PC-9 (cell line): ENCODE results near the gene LRRC8D. TPM values are rescaled to one million over a fixed set of nuclear protein-coding genes. Genes with fewer than 3 reads are reported as not detected.
"Not testable (repeated sequence)": the region's sequence is repeated elsewhere in the genome, so short reads cannot be mapped to it uniquely, and the experiment has no call there.

Experiments
- BruUV-seq: library from RNA; stranded (reverse); fragments of 400-500 nt; replicated peaks from 2 replicates; lab custom pipeline; 2021; lab: Mats Ljungman, UMichigan
- CTCF ChIA-PET: fragments of 300-600 bp; sonication (Branson Sonifier 250); formaldehyde crosslinking; loops from one replicate; lab custom pipeline; 2022; ENCODE audit warnings: antibody characterized with exemption; lab: Charles Lee
- POLR2A ChIA-PET: fragments of 300-600 bp; sonication (Branson Sonifier 250); formaldehyde crosslinking; loops from one replicate; lab custom pipeline; 2022; ENCODE audit warnings: antibody characterized with exemption; ENCODE audit not compliant: unreplicated experiment; lab: Charles Lee
- DNase-seq, 2 experiments: peaks; one replicate each; pipeline versions ENCODE4 v3.0.0 to v3.0.0-alpha.2; 2015 to 2022; ENCODE audit warnings: mixed read lengths in 1 of 2
- H2AFZ ChIP-seq: fragments of 200-600 bp; sonication (generic); 2 replicates; pipeline ENCODE4 v1.8.1; 2017; ENCODE audit warnings: antibody characterized with exemption
- H3F3A ChIP-seq: fragments of 200-600 bp; sonication (generic); 2 replicates; pipeline ENCODE4 v1.8.1; 2017; ENCODE audit warnings: antibody characterized with exemption, mild to moderate bottlenecking, low read depth; ENCODE audit not compliant: insufficient read depth
- H3K27ac ChIP-seq: fragments of 200-600 bp; sonication (generic); 2 replicates; pipeline ENCODE4 v1.6.1; 2016; ENCODE audit warnings: mixed run types
- H3K27me3 ChIP-seq: fragments of 200-600 bp; sonication (generic); 2 replicates; pipeline ENCODE4 v1.6.1; 2016; ENCODE audit warnings: low read depth, mixed run types; ENCODE audit not compliant: insufficient read depth
- H3K36me3 ChIP-seq: fragments of 200-600 bp; sonication (generic); 2 replicates; pipeline ENCODE4 v1.6.1; 2016; ENCODE audit warnings: low read depth, mixed run types
- H3K4me1 ChIP-seq: fragments of 200-600 bp; sonication (generic); replicated peaks from 2 replicates; pipeline ENCODE4 v1.6.1; 2016; ENCODE audit warnings: mixed run types; ENCODE audit not compliant: insufficient read depth
- H3K4me2 ChIP-seq: fragments of 200-600 bp; sonication (generic); 2 replicates; pipeline ENCODE4 v1.6.1; 2017; ENCODE audit warnings: mixed run types
- H3K4me3 ChIP-seq: fragments of 200-600 bp; sonication (generic); 2 replicates; pipeline ENCODE4 v1.6.1; 2016; ENCODE audit warnings: mixed run types
- H3K79me2 ChIP-seq: fragments of 200-600 bp; sonication (generic); 2 replicates; pipeline ENCODE4 v1.6.1; 2017; ENCODE audit warnings: low read depth, mixed run types
- H3K9me2 ChIP-seq: fragments of 200-600 bp; sonication (generic); 2 replicates; pipeline ENCODE4 v1.8.1; 2017; ENCODE audit warnings: mild to moderate bottlenecking; ENCODE audit not compliant: insufficient read depth
- H3K9me3 ChIP-seq: fragments of 200-600 bp; sonication (generic); 2 replicates; pipeline ENCODE4 v1.8.1; 2016; ENCODE audit warnings: low read depth; ENCODE audit not compliant: insufficient read depth
- H4K20me1 ChIP-seq: fragments of 200-600 bp; sonication (generic); 2 replicates; pipeline ENCODE4 v1.8.1; 2017; ENCODE audit not compliant: insufficient read depth
- EZH2 ChIP-seq: fragments of 200-600 bp; sonication (generic); IDR thresholded peaks from 2 replicates; pipeline ENCODE4 v1.8.0; 2017; ENCODE audit warnings: antibody characterized with exemption, low read depth
- intact Hi-C: fragments of 100-400 bp; cut with micrococcal nuclease; formaldehyde crosslinking; loops from one replicate; pipeline ENCODE4 v1.10.0; 2022; ENCODE audit not compliant: unreplicated experiment
- total RNA-seq: library from RNA; stranded (reverse); gene quantifications from 2 replicates; pipeline ENCODE4 v1.2.3, GENCODE V29; 2021
- TF ChIP-seq, protein P1 (sequence below): fragments of 200-600 bp; sonication (generic); conservative IDR thresholded peaks from 2 replicates; pipeline ENCODE4 v1.6.1; 2017; ENCODE audit warnings: mixed run types, antibody characterized with exemption, mild to moderate bottlenecking, moderate library complexity

LRRC8D gene
- total RNA-seq, 1 experiment from 2014 or later: 75.9 TPM

DNA sequence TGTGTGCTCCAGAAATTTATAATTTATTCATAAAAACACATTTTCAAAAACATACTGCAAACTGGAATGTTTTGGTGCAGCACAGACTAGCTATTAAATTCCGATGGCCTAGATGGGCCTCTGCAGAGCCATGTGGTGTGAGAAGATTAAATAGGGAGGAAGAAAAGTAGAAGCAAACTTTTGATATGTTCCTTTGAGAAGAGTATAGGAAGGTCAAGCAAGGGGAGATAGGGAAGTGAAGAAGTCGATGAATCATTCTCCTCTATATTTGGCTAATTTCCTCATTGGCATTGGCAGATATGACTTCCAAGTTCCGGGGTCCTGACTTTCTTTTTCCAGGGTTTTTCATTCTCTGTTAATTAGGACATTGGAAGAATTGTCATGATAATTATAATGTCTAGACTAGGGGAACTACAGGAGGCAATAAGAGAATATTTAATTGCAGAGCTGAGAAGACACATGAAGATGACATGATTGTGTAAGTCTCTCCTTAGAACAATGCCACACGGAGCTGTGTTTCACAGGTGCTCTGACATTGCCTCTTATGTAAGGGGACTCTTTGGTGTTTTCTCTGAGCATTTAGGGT is 154.8 kb downstream of the LRRC8D start:
- Histone ChIP-seq H4K20me1 (no peaks in the 10 kb centered on the region), H3K9me2 (no peaks in the 10 kb centered on the region), H3K4me3 (peak overlapping the region; percentile 48; the same call in 1 of the 2 replicates), H2AFZ (0 out of 2 replicates have a peak overlapping the region, but pooled peaks have one; percentile 0), H3F3A (peaks cover 65% of the 10 kb centered on the region), H3K9me3 (0 out of 2 replicates have a peak, but pooled peaks cover 3% of the 10 kb centered on the region), H3K36me3 (no peaks in the 10 kb centered on the region), H3K79me2 (no peaks in the 10 kb centered on the region), H3K27ac (peak overlapping the region; percentile 99), H3K4me1 (peaks cover 72% of the 10 kb centered on the region), H3K4me2 (peak overlapping the region; percentile 84), H3K27me3 (no peaks in the 10 kb centered on the region)
- ChIA-PET POLR2A (interaction anchor here (0.5 to 0.8 kb wide), 7 partner anchors 21 to 167 kb away, joined by 3 to 14 read pairs (median 4); partner anchors contain the start of gene LRRC8D), CTCF (interaction anchor here (0.8 kb wide), 1 partner anchor 10 kb away, joined by 16 read pairs; no protein-coding TSS in a partner anchor)
- TF ChIP-seq, protein P1, sequence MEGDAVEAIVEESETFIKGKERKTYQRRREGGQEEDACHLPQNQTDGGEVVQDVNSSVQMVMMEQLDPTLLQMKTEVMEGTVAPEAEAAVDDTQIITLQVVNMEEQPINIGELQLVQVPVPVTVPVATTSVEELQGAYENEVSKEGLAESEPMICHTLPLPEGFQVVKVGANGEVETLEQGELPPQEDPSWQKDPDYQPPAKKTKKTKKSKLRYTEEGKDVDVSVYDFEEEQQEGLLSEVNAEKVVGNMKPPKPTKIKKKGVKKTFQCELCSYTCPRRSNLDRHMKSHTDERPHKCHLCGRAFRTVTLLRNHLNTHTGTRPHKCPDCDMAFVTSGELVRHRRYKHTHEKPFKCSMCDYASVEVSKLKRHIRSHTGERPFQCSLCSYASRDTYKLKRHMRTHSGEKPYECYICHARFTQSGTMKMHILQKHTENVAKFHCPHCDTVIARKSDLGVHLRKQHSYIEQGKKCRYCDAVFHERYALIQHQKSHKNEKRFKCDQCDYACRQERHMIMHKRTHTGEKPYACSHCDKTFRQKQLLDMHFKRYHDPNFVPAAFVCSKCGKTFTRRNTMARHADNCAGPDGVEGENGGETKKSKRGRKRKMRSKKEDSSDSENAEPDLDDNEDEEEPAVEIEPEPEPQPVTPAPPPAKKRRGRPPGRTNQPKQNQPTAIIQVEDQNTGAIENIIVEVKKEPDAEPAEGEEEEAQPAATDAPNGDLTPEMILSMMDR: no peak
- TF ChIP-seq EZH2: no peak
- intact Hi-C loops: loop anchor here (1.0 kb wide), 4 partner anchors 12 to 85 kb away; no protein-coding TSS in a partner anchor
- TSS peak; percentile 51 for BruUV-seq
- peak in 1 of 2 experiments; percentile 80 for DNase-seq

DNA sequence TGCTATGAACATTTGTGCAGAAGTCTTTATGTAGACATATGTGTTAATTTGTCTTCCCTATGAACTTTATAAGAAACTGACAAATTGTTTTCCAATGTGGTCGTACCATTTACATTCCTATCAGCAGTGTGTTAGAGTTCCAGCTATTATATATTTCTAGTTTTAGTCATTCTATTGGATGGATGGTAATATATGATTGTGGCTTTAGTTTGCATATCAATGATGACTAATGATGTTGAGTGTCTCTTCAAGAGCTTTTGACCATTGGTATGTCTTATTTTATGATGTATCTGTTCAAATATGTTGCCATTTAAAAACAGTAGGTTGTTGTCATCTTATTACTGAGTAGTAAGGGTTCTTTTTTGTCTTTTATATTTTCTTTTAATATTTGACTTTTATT is 157.9 kb downstream of the LRRC8D start:
- H3K9me2 ChIP-seq: no peaks in the 10 kb centered on the region
- ChIA-PET CTCF (interaction anchor here (0.6 kb wide), 1 partner anchor 58 kb away, joined by 3 read pairs; no protein-coding TSS in a partner anchor), POLR2A (interaction anchor here (0.5 kb wide), 1 partner anchor 11 kb away, joined by 4 read pairs; no protein-coding TSS in a partner anchor)
- no peak overlapping the region for H3K27ac ChIP-seq
- peaks cover 42% of the 10 kb centered on the region for H3F3A ChIP-seq
- H3K9me3 ChIP-seq: 0 out of 2 replicates have a peak, but pooled peaks cover 3% of the 10 kb centered on the region
- H3K4me1 ChIP-seq: peaks cover 62% of the 10 kb centered on the region
- intact Hi-C loops: no loop called here
- no peaks in the 10 kb centered on the region for H4K20me1 ChIP-seq
- H3K27me3 ChIP-seq: no peaks in the 10 kb centered on the region
- no peaks in the 10 kb centered on the region for H3K36me3 ChIP-seq
- TF ChIP-seq, protein P1: no peak
- no peak for TF ChIP-seq EZH2
- no peak overlapping the region for H2AFZ ChIP-seq
- DNase-seq: no peak
- H3K4me2 ChIP-seq: no peak overlapping the region
- no TSS peak for BruUV-seq
- H3K79me2 ChIP-seq: no peaks in the 10 kb centered on the region
- H3K4me3 ChIP-seq: no peak overlapping the region

DNA sequence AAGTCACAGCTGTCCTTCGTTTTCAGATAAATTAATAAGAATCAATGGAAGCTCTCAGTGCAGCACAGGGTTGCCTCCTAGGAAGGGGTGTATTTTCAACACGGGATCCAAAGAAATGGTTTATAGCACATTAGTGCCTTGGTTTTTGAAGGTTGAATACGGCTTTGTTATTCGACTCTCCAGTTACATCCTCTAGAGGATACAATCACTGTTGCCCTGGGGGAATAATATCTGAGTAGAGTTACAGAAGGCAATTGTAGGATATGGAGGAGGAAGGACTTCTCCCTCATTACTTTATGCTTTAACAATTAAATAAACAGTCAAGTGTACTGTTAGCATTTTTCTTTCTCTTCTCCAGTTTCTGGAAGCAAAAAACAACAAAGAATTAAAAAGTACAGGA is 159.8 kb downstream of the LRRC8D start:
- H3K27me3 ChIP-seq: no peaks in the 10 kb centered on the region
- no peaks in the 10 kb centered on the region for H3K79me2 ChIP-seq
- no peaks in the 10 kb centered on the region for H3K36me3 ChIP-seq
- TF ChIP-seq, protein P1: no peak
- TF ChIP-seq EZH2: no peak
- DNase-seq: no peak
- H3K9me2 ChIP-seq: no peaks in the 10 kb centered on the region
- ChIA-PET POLR2A (no interaction called here), CTCF (no interaction called here)
- H3F3A ChIP-seq: peaks cover 24% of the 10 kb centered on the region
- 0 out of 2 replicates have a peak, but pooled peaks cover 3% of the 10 kb centered on the region for H3K9me3 ChIP-seq
- H3K4me1 ChIP-seq: peaks cover 48% of the 10 kb centered on the region
- peak overlapping the region; percentile 20 for H3K4me2 ChIP-seq
- H3K27ac ChIP-seq: peak overlapping the region; percentile 51
- no peak overlapping the region for H3K4me3 ChIP-seq
- BruUV-seq: no TSS peak
- intact Hi-C loops: no loop called here
- peak overlapping the region; percentile 48; the same call in 1 of the 2 replicates for H2AFZ ChIP-seq
- H4K20me1 ChIP-seq: no peaks in the 10 kb centered on the region

DNA sequence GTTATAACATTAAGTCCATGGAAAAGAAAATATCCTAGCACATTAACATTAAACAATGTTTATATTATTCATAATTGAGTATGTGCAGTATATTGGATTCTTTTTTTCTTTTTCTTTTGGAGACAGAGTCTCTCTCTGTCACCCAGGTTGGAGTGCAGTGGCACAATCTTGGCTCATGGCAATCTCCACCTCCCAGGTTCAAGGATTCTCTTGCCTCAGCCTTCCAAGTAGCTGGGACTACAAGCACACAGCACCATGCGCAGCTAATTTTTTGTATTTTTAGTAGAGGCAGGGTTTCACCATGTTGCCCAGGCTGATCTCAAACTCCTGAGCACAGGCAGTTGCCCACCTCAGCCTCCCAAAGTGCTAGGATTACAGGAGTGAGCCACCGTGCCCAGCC is 162.0 kb downstream of the LRRC8D start:
- DNase-seq, POLR2A ChIA-PET, intact Hi-C loops, CTCF ChIA-PET, H3K27me3 ChIP-seq, H3K36me3 ChIP-seq, H2AFZ ChIP-seq, H3K9me2 ChIP-seq, H4K20me1 ChIP-seq, BruUV-seq, H3K4me3 ChIP-seq, H3K79me2 ChIP-seq, H3K4me2 ChIP-seq, H3K9me3 ChIP-seq: not testable (repeated sequence)
- peaks cover 15% of the 10 kb centered on the region for H3F3A ChIP-seq
- H3K4me1 ChIP-seq: peaks cover 52% of the 10 kb centered on the region
- peak overlapping the region; percentile 20 for H3K27ac ChIP-seq

DNA sequence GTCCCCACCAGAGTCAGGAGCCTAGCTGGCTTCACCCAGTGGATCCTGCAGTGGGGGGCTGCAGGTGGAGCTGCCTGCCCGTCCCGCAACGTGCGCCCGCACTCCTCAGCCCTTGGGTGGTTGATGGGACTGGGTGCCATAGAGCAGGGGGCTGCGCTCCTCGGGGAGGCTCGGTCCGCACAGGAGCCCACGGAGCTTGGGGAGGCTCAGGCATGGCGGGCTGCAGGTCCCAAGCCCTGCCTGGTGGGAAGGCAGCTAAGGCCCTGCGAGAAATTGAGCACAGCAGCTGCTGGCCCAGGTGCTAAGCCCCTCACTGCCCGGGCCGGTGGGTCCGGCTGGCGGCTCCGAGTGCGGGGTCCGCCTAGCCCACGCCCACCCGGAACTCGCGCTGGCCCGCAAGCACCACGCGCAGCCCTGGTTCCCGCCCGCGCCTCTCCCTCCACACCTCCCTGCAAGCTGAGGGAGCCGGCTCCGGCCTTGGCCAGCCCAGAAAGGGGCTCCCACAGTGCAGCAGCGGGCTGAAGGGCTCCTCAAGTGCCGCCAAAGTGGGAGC is 163.8 kb downstream of the LRRC8D start:
- CTCF ChIA-PET, BruUV-seq: not testable (repeated sequence)

More for the DNA sequence above, 163.8 kb downstream of the LRRC8D start:
- H3F3A ChIP-seq: peaks cover 24% of the 10 kb centered on the region
- H3K4me1 ChIP-seq: peaks cover 69% of the 10 kb centered on the region
- H3K36me3 ChIP-seq, H3K4me3 ChIP-seq, H3K9me3 ChIP-seq, H4K20me1 ChIP-seq, H3K79me2 ChIP-seq, H3K27me3 ChIP-seq, DNase-seq, H3K27ac ChIP-seq, H2AFZ ChIP-seq, H3K9me2 ChIP-seq, POLR2A ChIA-PET, H3K4me2 ChIP-seq: not testable (repeated sequence)
- intact Hi-C loops: loop anchor here (5.0 kb wide), 1 partner anchor 32 kb away; no protein-coding TSS in a partner anchor
